ENCODE results near the gene CAMK1D. TPM values are rescaled to one million over a fixed set of nuclear protein-coding genes. Genes with fewer than 3 reads are reported as not detected.

Gene CAMK1D
- total and polyA plus RNA-seq, 2 donors (not counting 3 experiments of a cell fraction or from before 2014, with no cell fraction given) = 0.37 to 4.2 TPM

GRCh38 chr10:12788277-12788676 is 438.9 kb downstream of the CAMK1D start:
- DNase-seq (ENCODE audit: low read depth, low spot score) (no peak), FAIRE-seq (no peak)
- dilution Hi-C loops (cut with MboI; ENCODE audit: extremely low pct_ligation_motif_present, low sequenced_read_pairs) (no loop called here), intact Hi-C loops (cut with micrococcal nuclease) (no loop called here)
- Histone ChIP-seq H3K9me1 (replicated peaks; ENCODE audit: control insufficient read depth, extremely low read depth, insufficient read depth, low read length) (no peaks in the 10 kb centered on the region), H3K9ac (replicated peaks; ENCODE audit: extremely low read depth, insufficient read depth, low read length) (no peak overlapping the region), H4K20me1 (replicated peaks; ENCODE audit: control insufficient read depth, extremely low read depth, insufficient read depth, low read length) (no peaks in the 10 kb centered on the region), H3K4me1 (ENCODE audit: control insufficient read depth, extremely low read depth, insufficient read depth, low read length) (no peaks in the 10 kb centered on the region), H3K4me2 (ENCODE audit: insufficient read depth, low read length) (no peak overlapping the region), H3K4me3 (replicated peaks in 1 of 3; ENCODE audit: insufficient read depth in 1 of 3, low read depth in 1 of 3, low read length in 3 of 3) (no peak overlapping the region), H3K36me3 (ENCODE audit: control insufficient read depth in 2 of 2, extremely low read depth in 1 of 2, insufficient read depth in 2 of 2, low read length in 2 of 2) (no peaks in the 10 kb centered on the region), H3K27ac (ENCODE audit: insufficient read depth, low read depth, low read length) (no peak overlapping the region), H2AFZ (ENCODE audit: low read depth, low read length) (no peak overlapping the region), H3K79me2 (ENCODE audit: control insufficient read depth, insufficient read depth, low read length) (no peaks in the 10 kb centered on the region), H3K27me3 (ENCODE audit: control insufficient read depth in 2 of 2, insufficient read depth in 2 of 2, low read length in 2 of 2) (no peaks in the 10 kb centered on the region), H3K9me3 (replicated peaks; ENCODE audit: control insufficient read depth, insufficient read depth, low read length) (no peaks in the 10 kb centered on the region)
- BruUV-seq (replicated peaks) = no TSS peak
- ChIA-PET CTCF (interaction anchor here (2.2 kb wide), 1 partner anchor 114 kb away, joined by 12 read pairs; no protein-coding TSS in a partner anchor), POLR2A (no interaction called here)
- no peak for TF ChIP-seq EZH2 (IDR thresholded peaks at IDR 0.05; ENCODE audit: borderline replicate concordance, low read depth, low read length, severe bottlenecking)
- no peak for TF ChIP-seq FOS (IDR thresholded peaks at IDR 0.05; ENCODE audit: borderline replicate concordance, insufficient read depth, low read length)
- TF ChIP-seq CTCF (IDR thresholded peaks at IDR 0.05; ENCODE audit: extremely low read depth in 1 of 2, insufficient read depth in 1 of 2, low read depth in 1 of 2, low read length in 2 of 2) = no peak
- no peak for TF ChIP-seq JUN (IDR thresholded peaks at IDR 0.05; ENCODE audit: borderline replicate concordance, insufficient read depth, insufficient read length, low read depth)
- no peak for TF ChIP-seq MAX (IDR thresholded peaks at IDR 0.05; ENCODE audit: insufficient read depth, insufficient read length)
- TF ChIP-seq MYC (IDR thresholded peaks at IDR 0.05; ENCODE audit: low read depth, low read length) = no peak
- TF ChIP-seq POLR2AphosphoS5 (IDR thresholded peaks at IDR 0.05; ENCODE audit: insufficient read depth, low read depth, low read length) = no peak
- no peak for TF ChIP-seq POLR2A (IDR thresholded peaks at IDR 0.05; ENCODE audit: low read depth, low read length)
- TF ChIP-seq GATA2 (IDR thresholded peaks at IDR 0.05; ENCODE audit: insufficient read depth, insufficient read length, low read depth, low read length) = no peak

Measured in endothelial cell of umbilical vein (primary cell).